Activated naive CD4-positive, alpha-beta T cell treated with anti-CD3 and anti-CD28 coated beads, Interleukin-2, amount 50 U/mL, for 16 hours (primary cell): ENCODE results near the gene SPAG16.
"Not testable (repeated sequence)": the region's sequence is repeated elsewhere in the genome, so short reads cannot be mapped to it uniquely, and the experiment has no call there.

ENCODE experiments used
- DNase-seq: peaks from one replicate; pipeline ENCODE4 v3.0.0-alpha.2; 2020

SPAG16 gene

GRCh38 chr2:213718411-213718810 lies 434.1 kb downstream of the SPAG16 start:
- not testable (repeated sequence) for DNase-seq

GRCh38 chr2:213722565-213722964 lies 438.3 kb downstream of the SPAG16 start:
- no peak for DNase-seq

GRCh38 chr2:213723041-213723560 lies 438.8 kb downstream of the SPAG16 start:
- no peak for DNase-seq

- no peak for DNase-seq
Measured at GRCh38 chr2:213723707-213724106, 439.4 kb downstream of the SPAG16 start.

GRCh38 chr2:213726101-213726500 lies 441.8 kb downstream of the SPAG16 start:
- DNase-seq: no peak

- DNase-seq: no peak
Measured at GRCh38 chr2:213733893-213734292, 449.6 kb downstream of the SPAG16 start.

- no peak for DNase-seq
Measured at GRCh38 chr2:213740453-213740852, 456.2 kb downstream of the SPAG16 start.

- no peak for DNase-seq
Measured at GRCh38 chr2:213751446-213751845, 467.2 kb downstream of the SPAG16 start.

GRCh38 chr2:213752575-213752974 lies 468.3 kb downstream of the SPAG16 start:
- DNase-seq: no peak

- DNase-seq: no peak
Measured at GRCh38 chr2:213757525-213757924, 473.3 kb downstream of the SPAG16 start.

- no peak for DNase-seq
Measured at GRCh38 chr2:213763354-213763753, 479.1 kb downstream of the SPAG16 start.

- DNase-seq: no peak
Measured at GRCh38 chr2:213763963-213764362, 479.7 kb downstream of the SPAG16 start.

- DNase-seq: no peak
Measured at GRCh38 chr2:213764849-213765248, 480.6 kb downstream of the SPAG16 start.

- no peak for DNase-seq
Measured at GRCh38 chr2:213766062-213766461, 481.8 kb downstream of the SPAG16 start.

GRCh38 chr2:213766465-213766901 lies 482.2 kb downstream of the SPAG16 start:
- no peak for DNase-seq

- DNase-seq: no peak
Measured at GRCh38 chr2:213787869-213788268, 503.6 kb downstream of the SPAG16 start.

GRCh38 chr2:213789940-213790339 lies 505.7 kb downstream of the SPAG16 start:
- no peak for DNase-seq

GRCh38 chr2:213792045-213792444 lies 507.8 kb downstream of the SPAG16 start:
- DNase-seq: no peak

GRCh38 chr2:213806125-213806726 lies 522.0 kb downstream of the SPAG16 start:
- DNase-seq: no peak

GRCh38 chr2:213816583-213816982 lies 532.3 kb downstream of the SPAG16 start:
- DNase-seq: no peak

- DNase-seq: no peak
Measured at GRCh38 chr2:213818436-213818835, 534.2 kb downstream of the SPAG16 start.

GRCh38 chr2:213834331-213834730 lies 550.1 kb downstream of the SPAG16 start:
- DNase-seq: no peak

- no peak for DNase-seq
Measured at GRCh38 chr2:213834746-213835145, 550.5 kb downstream of the SPAG16 start.

- DNase-seq: no peak
Measured at GRCh38 chr2:213846856-213847255, 562.6 kb downstream of the SPAG16 start.

GRCh38 chr2:213847316-213847715 lies 563.1 kb downstream of the SPAG16 start:
- no peak for DNase-seq
